H9 (cell line): ENCODE data around the gene NET1. TPM values are rescaled to one million over a fixed set of nuclear protein-coding genes. Genes with fewer than 3 reads are reported as not detected.

Experiments
- DNase-seq: peaks from one replicate; pipeline ENCODE4 v3.0.0-alpha.2; 2017
- H2AFZ ChIP-seq: one replicate; pipeline ENCODE4 v1.6.1; 2013; ENCODE audit warnings: mild to moderate bottlenecking, low read length, control low read depth, moderate library complexity
- H2AK5ac ChIP-seq: 2 replicates; pipeline ENCODE4 v1.6.1; 2013; ENCODE audit warnings: low read length, control low read depth, mixed read lengths; ENCODE audit not compliant: insufficient read length
- H2BK120ac ChIP-seq: one replicate; pipeline ENCODE4 v1.6.1; 2013; ENCODE audit warnings: low read depth, mild to moderate bottlenecking, low read length, control low read depth, inconsistent platforms; ENCODE audit not compliant: poor library complexity, severe bottlenecking
- H2BK12ac ChIP-seq: 2 replicates; pipeline ENCODE4 v1.6.1; 2013; ENCODE audit warnings: low read length, control low read depth, mixed read lengths, low read depth; ENCODE audit not compliant: insufficient read length
- H2BK15ac ChIP-seq: 2 replicates; pipeline ENCODE4 v1.6.1; 2013; ENCODE audit warnings: low read depth, low read length, control low read depth
- H2BK20ac ChIP-seq: one replicate; pipeline ENCODE4 v1.6.1; 2013; ENCODE audit warnings: low read depth, mild to moderate bottlenecking, low read length, control low read depth, inconsistent platforms; ENCODE audit not compliant: poor library complexity, severe bottlenecking
- H2BK5ac ChIP-seq: 2 replicates; pipeline ENCODE4 v1.6.1; 2013; ENCODE audit warnings: low read length, control low read depth, mixed read lengths; ENCODE audit not compliant: insufficient read length
- H3K14ac ChIP-seq: 2 replicates; pipeline ENCODE4 v1.6.1; 2013; ENCODE audit warnings: low read length, control low read depth; ENCODE audit not compliant: insufficient read depth
- H3K18ac ChIP-seq: 2 replicates; pipeline ENCODE4 v1.6.1; 2013; ENCODE audit warnings: low read depth, mild to moderate bottlenecking, mixed read lengths, low read length, control low read depth; ENCODE audit not compliant: insufficient read length
- H3K23ac ChIP-seq: 2 replicates; pipeline ENCODE4 v1.6.1; 2013; ENCODE audit warnings: low read length, control low read depth, mixed read lengths, low read depth; ENCODE audit not compliant: insufficient read length
- H3K23me2 ChIP-seq: 2 replicates; pipeline ENCODE4 v1.6.1; 2013; ENCODE audit warnings: low read depth, mild to moderate bottlenecking, mixed read lengths, low read length, control low read depth; ENCODE audit not compliant: insufficient read length, poor library complexity, severe bottlenecking
- H3K27ac ChIP-seq: 2 replicates; pipeline ENCODE4 v1.5.1; 2013; ENCODE audit warnings: low read length, control low read depth, mixed read lengths, low read depth; ENCODE audit not compliant: insufficient read length
- H3K27me3 ChIP-seq: 2 replicates; pipeline ENCODE4 v1.6.1; 2013; ENCODE audit warnings: low read length, control low read depth, inconsistent platforms; ENCODE audit not compliant: insufficient read depth
- H3K4ac ChIP-seq: 2 replicates; pipeline ENCODE4 v1.6.1; 2013; ENCODE audit warnings: low read depth, mild to moderate bottlenecking, control low read depth, inconsistent platforms, low read length, moderate library complexity
- H3K4me1 ChIP-seq: 2 replicates; pipeline ENCODE4 v1.6.1; 2013; ENCODE audit warnings: low read length, control low read depth, inconsistent platforms; ENCODE audit not compliant: insufficient read depth
- H3K4me2 ChIP-seq: 2 replicates; pipeline ENCODE4 v1.6.1; 2013; ENCODE audit warnings: low read length, control low read depth, mixed read lengths; ENCODE audit not compliant: insufficient read length, insufficient read depth
- H3K56ac ChIP-seq: 2 replicates; pipeline ENCODE4 v1.6.1; 2013; ENCODE audit warnings: low read depth, mild to moderate bottlenecking, mixed read lengths, low read length, control low read depth; ENCODE audit not compliant: insufficient read length
- H3K79me1 ChIP-seq: 2 replicates; pipeline ENCODE4 v1.6.1; 2013; ENCODE audit warnings: low read depth, mild to moderate bottlenecking, moderate library complexity, low read length, control low read depth, inconsistent platforms; ENCODE audit not compliant: insufficient read depth, poor library complexity, severe bottlenecking
- H3K79me2 ChIP-seq: 2 replicates; pipeline ENCODE4 v1.6.1; 2013; ENCODE audit warnings: low read length, control low read depth, inconsistent platforms; ENCODE audit not compliant: insufficient read depth
- H3K9ac ChIP-seq: 2 replicates; pipeline ENCODE4 v1.6.1; 2013; ENCODE audit warnings: low read length, control low read depth, mixed read lengths; ENCODE audit not compliant: insufficient read length; ENCODE audit errors: extremely low read depth
- H3K9me3 ChIP-seq: one replicate; pipeline ENCODE4 v1.6.1; 2013; ENCODE audit warnings: low read depth, low read length, inconsistent platforms; ENCODE audit not compliant: control insufficient read depth
- H3T11ph ChIP-seq: one replicate; pipeline ENCODE4 v1.6.1; 2013; ENCODE audit warnings: mild to moderate bottlenecking, low read length, control low read depth, inconsistent platforms
- H4K20me1 ChIP-seq: one replicate; pipeline ENCODE4 v1.6.1; 2013; ENCODE audit not compliant: control insufficient read depth, insufficient read length, insufficient read depth
- H4K5ac ChIP-seq: 2 replicates; pipeline ENCODE4 v1.6.1; 2013; ENCODE audit warnings: low read depth, mild to moderate bottlenecking, mixed read lengths, low read length, control low read depth; ENCODE audit not compliant: insufficient read length
- H4K8ac ChIP-seq: replicated peaks from 2 replicates; pipeline ENCODE4 v1.6.1; 2013; ENCODE audit warnings: low read length, control low read depth, mixed read lengths, low read depth; ENCODE audit not compliant: insufficient read length
- H4K91ac ChIP-seq: 2 replicates; pipeline ENCODE4 v1.6.1; 2013; ENCODE audit warnings: low read depth, mild to moderate bottlenecking, moderate library complexity, mixed read lengths, low read length, control low read depth; ENCODE audit not compliant: insufficient read length
- H3K27ac Mint-ChIP-seq, 3 experiments: 2 replicates in 2 of 3; 3 replicates in 1 of 3; pipeline ENCODE4 v1.8.0; 2020 to 2021; ENCODE audit warnings: mixed read lengths in 3 of 3, mild to moderate bottlenecking in 1 of 3, moderate library complexity in 1 of 3
- H3K27me3 Mint-ChIP-seq: 2 replicates; pipeline ENCODE4 v1.8.0; 2021; ENCODE audit warnings: low read depth, mild to moderate bottlenecking, moderate library complexity, mixed read lengths
- H3K36me3 Mint-ChIP-seq, 3 experiments: 2 replicates in 2 of 3; 3 replicates in 1 of 3; pipeline ENCODE4 v1.8.0; 2020 to 2021; ENCODE audit warnings: low read depth in 3 of 3, mixed read lengths in 3 of 3; ENCODE audit not compliant: insufficient read depth in 1 of 3
- H3K4me1 Mint-ChIP-seq, 2 experiments: 2 replicates each; pipeline ENCODE4 v1.8.0; 2020; ENCODE audit warnings: mixed read lengths in 2 of 2
- H3K4me3 Mint-ChIP-seq, 2 experiments: 2 replicates in 1 of 2; 3 replicates in 1 of 2; pipeline ENCODE4 v1.8.0; 2020 to 2021; ENCODE audit warnings: mild to moderate bottlenecking in 2 of 2, mixed read lengths in 2 of 2, moderate library complexity in 1 of 2
- H3K9me3 Mint-ChIP-seq, 2 experiments: 2 replicates in 1 of 2; 3 replicates in 1 of 2; pipeline ENCODE4 v1.8.0; 2020; ENCODE audit warnings: mild to moderate bottlenecking in 2 of 2, mixed read lengths in 2 of 2, moderate library complexity in 1 of 2
- WGBS: extraction: QIAGEN DNeasy Blood & Tissue Kit; methylation state at CpG from one replicate; pipeline ENCODE4 v1.1.7; 2013; ENCODE audit warnings: missing lambda C conversion rate, low lambda C conversion rate, mixed read lengths; ENCODE audit not compliant: insufficient read length; ENCODE audit errors: extremely low coverage; 5-methylcytosine and 5-hydroxymethylcytosine counted together
- total RNA-seq: library from RNA; stranded (reverse); gene quantifications from 2 replicates; pipeline ENCODE4 v1.2.1, GENCODE V29; 2021
- TF ChIP-seq, protein P1 (sequence below): fragments of 200-600 bp; sonication (generic); conservative IDR thresholded peaks from 3 replicates; pipeline ENCODE4 v1.8.0; 2021; ENCODE audit warnings: antibody characterized with exemption, mild to moderate bottlenecking

Gene NET1
- total RNA-seq, 1 experiment from 2014 or later: 50.6 TPM

DNA sequence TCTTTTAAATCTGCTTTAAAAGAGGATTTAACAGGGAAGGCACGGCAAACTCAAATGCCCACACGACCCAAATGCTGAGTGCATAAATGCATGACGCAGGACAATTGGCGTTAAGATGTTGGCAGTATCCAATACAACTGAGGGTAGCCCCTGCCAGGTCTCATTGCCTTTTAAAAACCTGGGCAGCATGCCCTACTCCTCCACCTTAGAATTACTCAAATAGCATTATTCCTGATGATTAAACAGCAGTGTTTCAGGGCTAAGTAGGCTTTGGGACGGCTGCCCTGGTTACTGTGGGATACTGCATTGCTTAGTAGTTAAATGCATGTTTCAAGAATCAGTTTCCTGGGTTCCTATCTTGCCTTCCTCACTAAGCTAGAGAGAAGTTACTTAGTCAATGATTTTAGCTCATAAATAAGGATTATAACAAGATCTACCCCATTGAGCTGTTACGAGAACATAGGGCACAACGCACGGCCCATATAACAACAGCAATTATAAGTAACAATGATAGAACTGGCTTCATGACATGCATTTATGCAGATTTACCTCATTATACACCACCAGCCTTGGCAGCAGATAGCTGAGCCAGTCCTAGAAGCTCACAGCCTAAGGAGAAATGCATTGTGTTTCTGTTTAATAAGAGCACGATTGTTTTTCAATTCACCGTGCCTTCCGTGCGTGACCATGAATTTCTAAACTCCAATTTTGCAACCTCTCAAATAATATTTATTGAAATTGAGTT is 15.6 kb upstream of the NET1 start:
- Histone ChIP-seq H2AFZ (no peak overlapping the region), H3K27ac (no peak overlapping the region), H3K4me1 (no peaks in the 10 kb centered on the region), H2BK12ac (no peak overlapping the region), H3K23ac (no peak overlapping the region), H3K27me3 (no peaks in the 10 kb centered on the region), H3K79me2 (no peaks in the 10 kb centered on the region), H3K79me1 (no peaks in the 10 kb centered on the region), H3K56ac (no peak overlapping the region), H2BK20ac (no peak overlapping the region), H4K5ac (no peak overlapping the region), H2AK5ac (no peak overlapping the region), H4K20me1 (no peaks in the 10 kb centered on the region), H3K9ac (no peak overlapping the region), H3K14ac (no peak overlapping the region), H3K23me2 (no peaks in the 10 kb centered on the region), H3K4ac (no peak overlapping the region), H4K8ac (no peak overlapping the region), H3K18ac (no peak overlapping the region), H4K91ac (no peak overlapping the region), H2BK5ac (no peak overlapping the region), H2BK15ac (no peak overlapping the region), H3T11ph (no peak overlapping the region), H2BK120ac (no peak overlapping the region), H3K9me3 (peaks cover 6% of the 10 kb centered on the region), H3K4me2 (no peak overlapping the region)
- Mint-ChIP-seq H3K9me3 (peaks cover 18 to 25% of the 10 kb centered on the region in 2 experiments), H3K4me3 (no peak overlapping the region), H3K4me1 (peaks cover 4% of the 10 kb centered on the region in 2 experiments; a peak in 3 of 4 replicates), H3K36me3 (peaks cover 3 to 13% (median 8%) of the 10 kb centered on the region in 3 experiments; a peak in 6 of 7 replicates), H3K27me3 (no peaks in the 10 kb centered on the region), H3K27ac (no peak overlapping the region)
- no CpG with 5 or more reads among the region's 12 CpGs for WGBS
- no peak for DNase-seq
- TF ChIP-seq, protein P1, sequence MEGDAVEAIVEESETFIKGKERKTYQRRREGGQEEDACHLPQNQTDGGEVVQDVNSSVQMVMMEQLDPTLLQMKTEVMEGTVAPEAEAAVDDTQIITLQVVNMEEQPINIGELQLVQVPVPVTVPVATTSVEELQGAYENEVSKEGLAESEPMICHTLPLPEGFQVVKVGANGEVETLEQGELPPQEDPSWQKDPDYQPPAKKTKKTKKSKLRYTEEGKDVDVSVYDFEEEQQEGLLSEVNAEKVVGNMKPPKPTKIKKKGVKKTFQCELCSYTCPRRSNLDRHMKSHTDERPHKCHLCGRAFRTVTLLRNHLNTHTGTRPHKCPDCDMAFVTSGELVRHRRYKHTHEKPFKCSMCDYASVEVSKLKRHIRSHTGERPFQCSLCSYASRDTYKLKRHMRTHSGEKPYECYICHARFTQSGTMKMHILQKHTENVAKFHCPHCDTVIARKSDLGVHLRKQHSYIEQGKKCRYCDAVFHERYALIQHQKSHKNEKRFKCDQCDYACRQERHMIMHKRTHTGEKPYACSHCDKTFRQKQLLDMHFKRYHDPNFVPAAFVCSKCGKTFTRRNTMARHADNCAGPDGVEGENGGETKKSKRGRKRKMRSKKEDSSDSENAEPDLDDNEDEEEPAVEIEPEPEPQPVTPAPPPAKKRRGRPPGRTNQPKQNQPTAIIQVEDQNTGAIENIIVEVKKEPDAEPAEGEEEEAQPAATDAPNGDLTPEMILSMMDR: no peak
